Subcutaneous adipose tissue (tissue), 4 donors: Measurements from ENCODE around the gene RMRP. TPM values are rescaled to one million over a fixed set of nuclear protein-coding genes. Genes with fewer than 3 reads are reported as not detected.

Experiments used
- total RNA-seq, 4 donors: library from RNA; depleted of rRNA; stranded (reverse); fragments of >200 nt; gene quantifications; one replicate each; pipeline ENCODE4 v1.1.0, GENCODE V29; 2016
- TF ChIP-seq, protein P1 (sequence below): fragments of 450-650 bp; IDR thresholded peaks from one replicate; pipeline ENCODE4 v1.5.1; 2016; ENCODE audit warnings: low read depth, mild to moderate bottlenecking, control low read depth, antibody characterized with exemption, moderate library complexity

RMRP gene
- total RNA-seq, 4 donors from 2014 or later, result 5,303 to 20,573 (median 11,936) TPM

DNA sequence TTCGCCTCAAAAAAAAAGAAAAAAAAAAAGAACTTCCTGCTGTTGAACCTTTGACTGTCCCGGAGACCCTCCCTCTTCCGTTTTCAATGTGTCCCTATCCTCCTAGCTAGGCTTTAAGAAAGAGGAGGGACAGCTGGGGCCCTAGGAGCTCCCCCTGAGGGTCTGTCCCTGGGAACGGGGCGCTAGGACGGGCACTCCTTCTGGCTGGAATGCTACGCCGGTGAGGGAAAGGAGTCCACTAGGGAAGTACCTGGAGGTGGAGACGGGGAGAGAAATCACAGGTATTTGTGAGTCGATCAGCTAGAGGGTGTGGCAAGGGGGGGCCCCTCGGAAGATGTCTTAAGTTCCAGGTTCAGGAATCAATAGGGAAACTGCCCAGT, 11.7 kb downstream of the RMRP start:
- TF ChIP-seq, protein P1, sequence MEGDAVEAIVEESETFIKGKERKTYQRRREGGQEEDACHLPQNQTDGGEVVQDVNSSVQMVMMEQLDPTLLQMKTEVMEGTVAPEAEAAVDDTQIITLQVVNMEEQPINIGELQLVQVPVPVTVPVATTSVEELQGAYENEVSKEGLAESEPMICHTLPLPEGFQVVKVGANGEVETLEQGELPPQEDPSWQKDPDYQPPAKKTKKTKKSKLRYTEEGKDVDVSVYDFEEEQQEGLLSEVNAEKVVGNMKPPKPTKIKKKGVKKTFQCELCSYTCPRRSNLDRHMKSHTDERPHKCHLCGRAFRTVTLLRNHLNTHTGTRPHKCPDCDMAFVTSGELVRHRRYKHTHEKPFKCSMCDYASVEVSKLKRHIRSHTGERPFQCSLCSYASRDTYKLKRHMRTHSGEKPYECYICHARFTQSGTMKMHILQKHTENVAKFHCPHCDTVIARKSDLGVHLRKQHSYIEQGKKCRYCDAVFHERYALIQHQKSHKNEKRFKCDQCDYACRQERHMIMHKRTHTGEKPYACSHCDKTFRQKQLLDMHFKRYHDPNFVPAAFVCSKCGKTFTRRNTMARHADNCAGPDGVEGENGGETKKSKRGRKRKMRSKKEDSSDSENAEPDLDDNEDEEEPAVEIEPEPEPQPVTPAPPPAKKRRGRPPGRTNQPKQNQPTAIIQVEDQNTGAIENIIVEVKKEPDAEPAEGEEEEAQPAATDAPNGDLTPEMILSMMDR, result no peak

DNA sequence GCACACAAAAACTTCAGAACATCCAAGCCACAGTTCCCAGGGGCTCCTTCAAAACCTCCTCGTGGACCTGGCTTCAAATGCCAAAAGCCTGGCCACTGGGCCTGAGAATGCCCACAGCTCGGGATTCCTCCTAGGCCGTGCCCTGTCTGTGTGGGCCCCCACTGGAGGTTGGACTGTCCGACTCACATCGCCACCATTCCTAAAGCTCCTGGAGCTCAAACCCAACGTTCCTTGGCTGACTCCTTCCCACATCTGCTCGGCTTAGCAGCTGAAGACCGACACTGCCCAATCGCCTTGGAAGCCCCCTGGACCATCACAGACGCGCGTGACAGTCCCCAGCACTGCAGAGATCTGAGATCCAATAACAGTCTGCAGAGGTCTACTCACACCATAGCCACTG, 14.8 kb downstream of the RMRP start:
- TF ChIP-seq, protein P1, result no peak

DNA sequence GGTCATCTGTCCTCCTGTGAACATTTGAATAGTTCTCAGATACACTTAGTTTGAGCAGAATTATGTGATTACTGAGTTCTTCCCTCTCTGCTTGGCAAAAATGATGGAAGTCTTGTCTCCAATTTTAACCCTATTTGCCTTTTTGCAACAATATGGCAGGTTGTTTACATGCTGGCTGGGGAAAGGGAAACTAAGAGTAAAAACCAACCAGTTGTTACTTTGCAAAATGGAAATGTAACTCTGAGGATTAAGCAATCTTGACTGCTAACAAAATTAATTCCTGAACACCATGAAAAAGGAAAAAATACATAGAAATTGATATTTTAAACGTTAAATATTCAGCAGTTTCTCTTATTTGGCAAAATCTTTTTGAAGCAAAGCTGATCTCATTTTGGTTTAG, 18.2 kb downstream of the RMRP start:
- TF ChIP-seq, protein P1, result no peak

DNA sequence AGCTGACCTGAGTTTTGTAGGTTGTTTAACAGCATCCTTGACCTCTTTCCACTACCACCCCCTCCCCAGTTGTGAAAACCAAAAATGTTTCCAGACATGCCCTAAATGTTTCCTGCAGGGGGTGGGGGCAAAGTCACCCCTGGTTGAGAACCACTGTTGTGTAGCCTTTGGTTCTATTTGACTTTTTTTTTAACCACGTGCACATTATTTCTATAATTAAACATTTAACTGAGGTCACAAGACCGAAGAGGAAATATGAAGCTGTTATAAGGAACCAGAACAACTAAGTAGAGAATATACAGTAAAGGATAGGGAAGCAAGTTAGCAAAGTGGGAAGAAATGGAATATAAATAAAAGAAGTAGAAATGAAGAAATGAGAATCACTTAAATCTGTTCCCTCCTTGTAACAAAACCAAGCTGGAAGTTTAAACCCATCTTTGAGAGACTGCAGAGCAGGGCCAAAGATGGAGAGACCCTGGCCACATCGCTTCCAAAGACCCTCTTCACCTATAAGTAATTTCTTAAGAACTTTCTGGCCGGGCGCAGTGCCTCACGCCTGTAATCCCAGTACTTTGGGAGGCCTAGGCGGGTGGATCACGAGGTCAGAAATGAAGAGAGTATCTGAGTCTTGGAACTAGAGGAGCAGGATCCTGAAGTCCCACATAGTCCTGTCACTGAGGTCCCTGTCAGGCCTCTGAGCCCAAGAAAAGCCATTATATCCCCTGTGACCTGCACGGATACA, 21.5 kb downstream of the RMRP start:
- TF ChIP-seq, protein P1, result no peak

DNA sequence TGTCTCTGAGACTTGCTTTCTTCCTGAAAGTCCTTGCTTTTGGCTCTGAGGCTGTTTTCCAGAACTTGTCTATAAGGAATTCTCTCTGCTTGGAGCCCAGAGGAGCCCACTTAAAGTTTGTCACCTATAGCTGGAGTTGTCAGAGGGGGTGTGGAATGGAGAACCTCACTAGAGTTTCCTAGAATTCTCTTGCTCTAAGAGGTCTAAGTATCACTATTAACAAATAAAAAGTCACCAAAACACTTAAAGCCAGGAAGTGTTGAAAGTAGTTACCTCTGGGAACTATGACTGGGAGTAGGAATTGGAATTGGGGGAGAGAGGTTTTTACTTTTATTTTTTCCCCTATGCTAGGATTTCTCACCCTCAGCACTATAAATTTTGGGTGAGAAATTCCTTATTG, 22.1 kb downstream of the RMRP start:
- TF ChIP-seq, protein P1, result no peak

DNA sequence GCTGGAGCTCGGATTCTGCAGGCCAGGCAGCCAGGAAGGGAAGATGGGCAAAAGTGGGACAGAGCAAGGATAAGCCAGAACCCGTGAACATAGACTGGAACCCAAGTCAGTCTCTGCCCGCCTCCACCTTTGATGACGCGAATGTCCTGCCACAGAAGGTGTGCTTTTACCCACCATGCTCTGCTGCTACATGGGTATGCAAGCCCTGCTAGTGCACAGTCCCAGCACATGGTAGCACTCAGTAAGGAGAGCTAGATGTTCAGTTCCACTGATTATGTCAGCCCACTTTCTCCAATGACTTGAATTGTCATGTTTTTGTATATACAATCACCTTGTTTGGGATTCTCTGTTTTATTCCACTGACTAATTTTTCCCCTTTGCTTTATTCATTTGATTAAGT, 28.2 kb downstream of the RMRP start:
- TF ChIP-seq, protein P1, result no peak

DNA sequence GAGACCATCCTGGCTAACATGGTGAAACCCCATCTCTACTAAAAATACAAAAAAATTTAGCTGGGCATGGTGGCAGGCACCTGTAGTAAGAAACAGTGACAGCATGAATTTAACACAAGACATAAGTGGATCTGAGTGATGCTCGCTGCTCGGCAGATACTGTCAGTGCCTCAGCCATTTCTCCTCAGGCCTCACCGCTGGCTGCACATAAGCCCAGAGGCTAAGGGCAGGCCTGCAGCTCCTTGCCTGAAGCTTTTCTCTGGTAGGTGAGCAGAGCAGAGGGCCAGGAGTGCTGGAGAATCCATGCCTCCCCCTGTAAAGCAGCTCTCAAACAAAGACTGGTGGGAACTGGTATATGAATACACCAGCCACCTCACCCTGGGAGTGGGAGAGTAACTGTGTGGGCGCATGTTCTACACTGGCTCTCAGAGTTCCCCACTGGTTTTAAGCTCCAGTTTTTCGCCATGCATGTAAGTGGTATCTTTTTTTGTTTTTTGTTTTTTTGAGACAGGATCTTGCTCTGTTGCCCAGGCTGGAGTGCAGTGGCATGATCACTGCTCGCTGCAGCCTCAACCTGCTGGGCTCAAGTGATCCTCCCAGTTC, 29.3 kb downstream of the RMRP start:
- TF ChIP-seq, protein P1, result no peak
